ENCODE data around the gene PDE7B.

GRCh38 chr6:135817035-135817434 is 34.5 kb upstream of the PDE7B start:
- no peak for TF ChIP-seq CTCF (IDR thresholded peaks at IDR 0.05)
- no peak for TF ChIP-seq EP300 (IDR thresholded peaks at IDR 0.05)

Measured in tibial nerve (tissue), 4 donors.